K562 (cell line): ENCODE results near the gene SMG9. TPM values are rescaled to one million over a fixed set of nuclear protein-coding genes. Genes with fewer than 3 reads are reported as not detected.
A peak's percentile ranks its signal among the peaks of the same experiment; 100 is the strongest.

Experiments
- BRF1 ChIP-seq: IDR thresholded peaks from 3 replicates; pipeline ENCODE4 v1.6.1; 2011; ENCODE audit warnings: borderline replicate concordance, mild to moderate bottlenecking; ENCODE audit not compliant: insufficient read length; ENCODE audit errors: extremely low read depth
- ESRRA ChIP-seq: fragments of 450-650 bp; IDR thresholded peaks from 2 replicates; pipeline ENCODE4 v1.6.1; 2014; ENCODE audit warnings: low read depth, mild to moderate bottlenecking, moderate library complexity, borderline replicate concordance
- FUS ChIP-seq: fragments of 200-400 bp; formaldehyde crosslinking; optimal IDR thresholded peaks from 2 replicates; pipeline ENCODE3; 2017; ENCODE audit warnings: low read depth, low read length
- HMG20B ChIP-seq: fragments of 250-450 bp; sonication (Bioruptor Pico); IDR thresholded peaks from 2 replicates; pipeline ENCODE4 v1.5.0; 2021; ENCODE audit warnings: mild to moderate bottlenecking
- MBD1 ChIP-seq: fragments of 250-450 bp; sonication (Bioruptor Pico); IDR thresholded peaks from 2 replicates; pipeline ENCODE4 v1.8.0; 2022; ENCODE audit warnings: inconsistent platforms
- MNT ChIP-seq, 2 experiments: fragments of 450-650 bp; conservative IDR thresholded peaks; 2 replicates each; pipeline ENCODE4 v1.6.1; 2017; ENCODE audit warnings: mild to moderate bottlenecking in 2 of 2, moderate library complexity in 2 of 2
- MTA1 ChIP-seq: fragments of 450-650 bp; IDR thresholded peaks from 2 replicates; pipeline ENCODE4 v1.6.1; 2017; ENCODE audit warnings: borderline replicate concordance
- NR3C1 ChIP-seq: sonication (generic); formaldehyde crosslinking; IDR thresholded peaks from 2 replicates; pipeline ENCODE4 v1.8.1; 2022; ENCODE audit warnings: missing genetic modification reagents
- PCBP2 ChIP-seq: fragments of 200-400 bp; formaldehyde crosslinking; IDR thresholded peaks from 2 replicates; pipeline ENCODE4 v1.6.1; 2018; ENCODE audit warnings: low read length, low read depth, mild to moderate bottlenecking, moderate library complexity; ENCODE audit not compliant: poor library complexity, severe bottlenecking
- PKNOX1 ChIP-seq: fragments of 450-650 bp; IDR thresholded peaks from 2 replicates; pipeline ENCODE4 v1.6.1; 2016
- XRCC4 ChIP-seq: IDR thresholded peaks from one replicate; pipeline ENCODE4 v1.6.1; 2011; ENCODE audit not compliant: insufficient read depth, insufficient read length; ENCODE audit errors: extremely low read depth
- polyA plus RNA-seq, 8 experiments: library from polyadenylated mRNA; depleted of rRNA in 4 of 8; stranded (reverse) in 5 of 8; unstranded in 3 of 8; fragments of >200 nt; fragmentation: Nextera tagmentation in 2 of 8; fragmentation: Illumina TruSeq in 1 of 8; extraction: Ambion mirVana in 2 of 8; extraction: Trizol in 1 of 8; gene quantifications; 2 replicates each; pipeline versions ENCODE4 v1.2.1 to v1.2.3, GENCODE V29; 2011 to 2014; ENCODE audit warnings: inconsistent platforms in 1 of 8, missing spikeins in 1 of 8
- total RNA-seq, 7 experiments: library from RNA; depleted of rRNA in 6 of 7; stranded (reverse); fragments of >200 nt in 6 of 7; fragmentation: Illumina TruSeq in 2 of 7; extraction: Trizol in 2 of 7; gene quantifications; 2 replicates each; pipeline versions ENCODE4 v1.2.1 to v1.2.3, GENCODE V29; 2011 to 2021; ENCODE audit warnings: low replicate concordance in 1 of 7
- TF ChIP-seq, protein P1 (sequence below): sonication (generic); formaldehyde crosslinking; IDR thresholded peaks from 2 replicates; pipeline ENCODE4 v1.9.0; 2022; ENCODE audit warnings: mild to moderate bottlenecking, missing genetic modification reagents
- TF ChIP-seq, protein P2 (sequence below), 2 experiments: fragments of 150-350 bp in 1 of 2; IDR thresholded peaks; 2 replicates each; pipeline ENCODE4 v1.6.1; 2012 to 2016; ENCODE audit warnings: low read depth in 2 of 2, low read length in 2 of 2, mild to moderate bottlenecking in 1 of 2, moderate library complexity in 1 of 2

SMG9 gene
- total and polyA plus RNA-seq, 9 of the 15 experiments (the other 6 are each of a cell fraction or from before 2014, with no cell fraction given), result 1.7 to 79.7 (median 40.2) TPM

DNA sequence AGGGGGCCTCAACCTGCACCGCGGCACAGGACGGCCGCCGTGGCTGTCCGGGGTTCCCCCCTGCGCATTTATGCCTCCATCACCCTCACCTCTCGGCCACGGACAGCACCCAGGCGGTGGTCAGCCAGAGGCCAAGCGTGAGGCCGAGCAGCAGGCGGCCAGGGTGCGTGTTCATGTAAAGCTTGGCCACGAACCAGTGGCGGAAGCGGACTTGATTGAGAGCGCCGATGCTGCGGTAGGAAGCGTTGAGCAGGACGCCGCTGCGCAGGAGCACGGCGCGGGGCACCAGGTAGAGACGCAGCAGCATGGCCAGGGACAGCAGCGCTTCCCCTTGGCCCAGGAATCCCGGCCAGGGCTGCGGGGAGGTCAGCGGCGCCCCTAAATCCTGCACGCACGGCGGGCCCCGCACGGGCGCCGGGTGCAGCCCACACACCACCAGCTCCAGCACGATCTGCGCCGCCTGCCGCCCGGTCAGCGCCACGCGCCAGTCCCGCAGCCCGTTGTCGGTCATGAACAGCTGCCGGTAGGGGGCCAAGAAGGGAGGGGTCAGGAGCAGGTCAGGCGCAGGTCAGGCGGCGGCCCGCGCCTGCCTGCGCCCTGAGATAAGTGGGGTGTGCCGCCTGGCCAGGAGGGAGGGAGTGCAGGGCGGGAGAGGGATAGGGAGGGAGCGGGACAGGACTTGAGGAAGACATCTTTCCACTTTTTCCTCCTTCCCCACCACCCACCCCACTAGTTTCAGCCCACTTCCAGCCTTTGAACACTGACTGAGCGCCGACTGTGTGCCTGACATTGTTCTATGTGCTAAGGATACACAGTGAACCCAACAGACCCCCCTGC, 19.6 kb upstream of the SMG9 start (continued):
- TF ChIP-seq PKNOX1 (peak; percentile 60; the same call in 1 of the 2 replicates), MTA1 (peak; percentile 83; the same call in 1 of the 2 replicates), XRCC4 (no peak), ESRRA (peak; percentile 87; the same call in 1 of the 2 replicates), MBD1 (CRISPR knock-in tag) (no peak), HMG20B (no peak), FUS (peak; percentile 84), BRF1 (no peak), NR3C1 (peak; percentile 82; the same call in 1 of the 2 replicates), MNT (conservative IDR thresholded peaks at IDR 0.05) (peak; percentile 89 to 95), PCBP2 (peak; percentile 85)
- TF ChIP-seq, protein P1, sequence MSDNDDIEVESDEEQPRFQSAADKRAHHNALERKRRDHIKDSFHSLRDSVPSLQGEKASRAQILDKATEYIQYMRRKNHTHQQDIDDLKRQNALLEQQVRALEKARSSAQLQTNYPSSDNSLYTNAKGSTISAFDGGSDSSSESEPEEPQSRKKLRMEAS, result peak; percentile 99
- TF ChIP-seq, protein P2, sequence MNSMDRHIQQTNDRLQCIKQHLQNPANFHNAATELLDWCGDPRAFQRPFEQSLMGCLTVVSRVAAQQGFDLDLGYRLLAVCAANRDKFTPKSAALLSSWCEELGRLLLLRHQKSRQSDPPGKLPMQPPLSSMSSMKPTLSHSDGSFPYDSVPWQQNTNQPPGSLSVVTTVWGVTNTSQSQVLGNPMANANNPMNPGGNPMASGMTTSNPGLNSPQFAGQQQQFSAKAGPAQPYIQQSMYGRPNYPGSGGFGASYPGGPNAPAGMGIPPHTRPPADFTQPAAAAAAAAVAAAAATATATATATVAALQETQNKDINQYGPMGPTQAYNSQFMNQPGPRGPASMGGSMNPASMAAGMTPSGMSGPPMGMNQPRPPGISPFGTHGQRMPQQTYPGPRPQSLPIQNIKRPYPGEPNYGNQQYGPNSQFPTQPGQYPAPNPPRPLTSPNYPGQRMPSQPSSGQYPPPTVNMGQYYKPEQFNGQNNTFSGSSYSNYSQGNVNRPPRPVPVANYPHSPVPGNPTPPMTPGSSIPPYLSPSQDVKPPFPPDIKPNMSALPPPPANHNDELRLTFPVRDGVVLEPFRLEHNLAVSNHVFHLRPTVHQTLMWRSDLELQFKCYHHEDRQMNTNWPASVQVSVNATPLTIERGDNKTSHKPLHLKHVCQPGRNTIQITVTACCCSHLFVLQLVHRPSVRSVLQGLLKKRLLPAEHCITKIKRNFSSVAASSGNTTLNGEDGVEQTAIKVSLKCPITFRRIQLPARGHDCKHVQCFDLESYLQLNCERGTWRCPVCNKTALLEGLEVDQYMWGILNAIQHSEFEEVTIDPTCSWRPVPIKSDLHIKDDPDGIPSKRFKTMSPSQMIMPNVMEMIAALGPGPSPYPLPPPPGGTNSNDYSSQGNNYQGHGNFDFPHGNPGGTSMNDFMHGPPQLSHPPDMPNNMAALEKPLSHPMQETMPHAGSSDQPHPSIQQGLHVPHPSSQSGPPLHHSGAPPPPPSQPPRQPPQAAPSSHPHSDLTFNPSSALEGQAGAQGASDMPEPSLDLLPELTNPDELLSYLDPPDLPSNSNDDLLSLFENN (IDR thresholded peaks at IDR 0.05; ENCODE audit: low read depth in 2 of 2, low read length in 2 of 2), result peak in 1 of 2 experiments; percentile 96; a peak in 2 of 4 replicates
